SH-SY5Y (cell line): Measurements from ENCODE around the gene PIEZO2.

Source experiments
- GATA2 ChIP-seq: IDR thresholded peaks from 2 replicates; pipeline ENCODE4 v1.6.1; 2011; ENCODE audit warnings: mild to moderate bottlenecking, low read depth, low read length
- GATA3 ChIP-seq: IDR thresholded peaks from 2 replicates; pipeline ENCODE4 v1.6.1; 2011; ENCODE audit warnings: low read depth, mild to moderate bottlenecking, low read length, moderate library complexity

DNA sequence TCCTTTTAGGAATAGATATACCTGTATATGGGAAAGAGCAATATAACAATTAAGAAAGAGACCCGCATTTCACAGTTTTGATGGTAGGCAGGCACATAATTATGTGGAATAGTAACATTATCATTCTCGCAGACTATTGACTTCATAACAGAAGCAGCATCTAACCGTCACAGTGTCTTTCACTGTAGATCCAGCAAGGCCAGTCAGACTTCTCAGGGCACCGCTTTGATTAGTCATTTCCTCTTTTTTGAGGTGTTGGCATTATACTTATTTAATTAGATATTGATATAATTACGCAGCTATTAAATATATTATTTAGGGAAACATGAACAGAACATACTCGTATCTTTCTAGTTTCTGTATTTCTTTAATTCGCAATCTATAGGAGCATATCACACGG lies 447.2 kb downstream of the PIEZO2 start:
- no peak for TF ChIP-seq GATA2
- no peak for TF ChIP-seq GATA3
